Fibroblast of lung (primary cell): Measurements from ENCODE around the gene CIAO2B.

Experiments
- CTCF ChIP-seq, 2 donors: IDR thresholded peaks in 1 of 2; conservative IDR thresholded peaks in 1 of 2; 1 replicate in 1 of 2; 2 replicates in 1 of 2; pipeline ENCODE4 v1.5.1; 2011 to 2012; ENCODE audit warnings: low read length in 2 of 2, control low read depth in 1 of 2, inconsistent platforms in 1 of 2, low read depth in 1 of 2, mild to moderate bottlenecking in 1 of 2
- EZH2 ChIP-seq: IDR thresholded peaks from 2 replicates; pipeline ENCODE4 v1.5.1; 2012; ENCODE audit warnings: low read length, control low read depth, mild to moderate bottlenecking; ENCODE audit errors: missing control alignments

- TF ChIP-seq CTCF (conservative IDR thresholded peaks at IDR 0.05 in 1 of 2, IDR thresholded peaks at IDR 0.05 in 1 of 2; ENCODE audit: low read depth in 1 of 2, low read length in 2 of 2), result no peak
- no peak for TF ChIP-seq EZH2
These were observed 19.2 kb downstream of the CIAO2B start for GRCh38 chr16:66915041-66915440.
